Activated CD4-positive, alpha-beta T cell treated with anti-CD3 and anti-CD28 coated beads, Interleukin-2, amount 10 ng/mL, durations not matched to agents 24 days and 14 days (primary cell): ENCODE data around the gene RAPGEF1. TPM values are rescaled to one million over a fixed set of nuclear protein-coding genes. Genes with fewer than 3 reads are reported as not detected.

Source experiments
- DNase-seq: peaks from one replicate; pipeline ENCODE4 v3.0.0; 2022
- H3K27ac Mint-ChIP-seq: one replicate; pipeline ENCODE4 v1.8.0; 2022; ENCODE audit warnings: mild to moderate bottlenecking, mixed read lengths
- H3K27me3 Mint-ChIP-seq: one replicate; pipeline ENCODE4 v1.8.0; 2022; ENCODE audit warnings: mixed read lengths
- H3K36me3 Mint-ChIP-seq: one replicate; pipeline ENCODE4 v1.8.0; 2022; ENCODE audit warnings: low read depth, mild to moderate bottlenecking, mixed read lengths
- H3K4me1 Mint-ChIP-seq: one replicate; pipeline ENCODE4 v1.8.0; 2021; ENCODE audit warnings: mixed read lengths
- H3K4me3 Mint-ChIP-seq: one replicate; pipeline ENCODE4 v1.8.0; 2022; ENCODE audit warnings: mild to moderate bottlenecking, moderate library complexity, mixed read lengths
- H3K9me3 Mint-ChIP-seq: one replicate; pipeline ENCODE4 v1.8.0; 2021; ENCODE audit warnings: mixed read lengths
- intact Hi-C: fragments of 100-400 bp; cut with micrococcal nuclease; formaldehyde crosslinking; loops from one replicate; pipeline ENCODE4 v1.15.1; 2023
- total RNA-seq: library from RNA; stranded (reverse); gene quantifications from 2 replicates; pipeline ENCODE4 v1.2.3, GENCODE V29; 2022

Gene RAPGEF1
- total RNA-seq, 1 donor from 2014 or later = 153 TPM

DNA sequence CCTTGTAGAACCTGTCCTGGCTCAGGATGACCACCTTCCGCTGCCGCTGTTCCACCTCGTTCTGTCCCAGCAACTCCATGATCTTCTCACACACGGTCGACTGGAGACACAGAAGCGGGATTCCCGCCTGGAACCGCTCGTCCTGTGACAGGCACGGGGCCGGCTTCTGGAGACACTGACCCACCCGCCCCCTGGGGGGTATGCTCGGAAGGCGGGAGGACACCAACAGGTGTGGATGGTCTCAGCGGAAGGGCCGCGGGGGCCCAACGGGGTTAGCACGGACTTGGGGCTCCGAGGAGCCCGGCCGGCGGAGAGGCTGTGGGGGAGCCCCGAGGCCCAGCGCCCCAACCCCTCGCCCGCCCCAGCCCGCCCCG lies 209.3 kb downstream of the RAPGEF1 start:
- intact Hi-C loops = loop anchor here (2.0 kb wide), 1 partner anchor 26 kb away; no protein-coding TSS in a partner anchor

DNA sequence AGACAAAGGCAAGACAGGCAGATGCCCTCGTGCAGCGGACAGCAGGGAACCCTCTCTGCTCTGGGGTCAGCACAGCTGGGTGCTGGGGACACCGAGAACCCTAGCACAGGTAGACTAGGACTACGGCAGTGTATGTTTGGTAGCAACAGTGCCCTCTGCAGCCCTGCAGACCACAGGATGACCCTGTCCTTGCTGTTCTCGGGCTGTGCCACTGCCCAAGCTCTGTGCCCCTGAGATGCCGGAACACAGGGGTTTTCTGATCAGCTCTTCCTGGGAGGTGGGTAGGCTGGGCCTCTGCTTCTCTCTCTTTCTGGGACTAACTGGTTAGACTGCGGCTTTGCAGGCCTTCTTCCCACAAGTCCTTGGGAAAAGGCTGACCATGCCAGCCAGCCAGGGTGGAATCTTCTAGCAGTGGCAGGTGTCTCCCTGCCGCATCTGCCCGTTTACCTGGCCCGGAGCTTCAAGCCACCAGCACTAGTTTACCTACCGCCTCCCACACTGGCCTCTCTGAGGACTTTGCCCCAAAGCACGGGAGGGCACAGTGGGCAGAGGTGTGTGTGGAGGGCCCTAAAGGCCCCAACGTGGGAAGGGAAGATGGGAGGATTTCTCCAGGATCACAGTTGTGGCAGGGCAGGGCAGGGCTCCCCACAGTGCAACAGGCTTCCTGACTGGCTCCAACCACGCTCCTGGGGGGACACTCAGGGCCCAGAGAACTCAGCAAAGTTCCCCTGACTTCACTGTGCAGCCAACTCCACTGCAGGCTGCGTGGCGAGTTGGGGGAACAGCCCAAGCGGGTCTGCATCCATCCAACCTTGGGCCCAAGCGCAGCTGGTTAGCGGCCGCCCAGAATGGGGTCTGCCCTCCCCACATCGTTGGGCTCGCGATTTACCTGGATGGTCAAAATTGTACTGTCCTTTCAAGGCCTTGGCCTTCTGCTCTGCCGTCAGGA lies 210.0 kb downstream of the RAPGEF1 start:
- Mint-ChIP-seq H3K36me3 (peaks cover 21% of the 10 kb centered on the region), H3K9me3 (no peaks in the 10 kb centered on the region), H3K27ac (peak overlapping the region; percentile 79), H3K4me3 (peak overlapping the region; percentile 86), H3K27me3 (no peaks in the 10 kb centered on the region), H3K4me1 (peaks cover 14% of the 10 kb centered on the region)
- intact Hi-C loops = loop anchor here (2.0 kb wide), 1 partner anchor 25 kb away; no protein-coding TSS in a partner anchor
- no peak for DNase-seq

More for the DNA sequence above, 209.3 kb downstream of the RAPGEF1 start:
- H3K36me3 Mint-ChIP-seq = peaks cover 18% of the 10 kb centered on the region
- peak; percentile 71 for DNase-seq
- H3K27me3 Mint-ChIP-seq = no peaks in the 10 kb centered on the region
- H3K4me1 Mint-ChIP-seq = peaks cover 15% of the 10 kb centered on the region
- H3K9me3 Mint-ChIP-seq = no peaks in the 10 kb centered on the region
- peak overlapping the region; percentile 79 for H3K27ac Mint-ChIP-seq
- peak overlapping the region; percentile 86 for H3K4me3 Mint-ChIP-seq

DNA sequence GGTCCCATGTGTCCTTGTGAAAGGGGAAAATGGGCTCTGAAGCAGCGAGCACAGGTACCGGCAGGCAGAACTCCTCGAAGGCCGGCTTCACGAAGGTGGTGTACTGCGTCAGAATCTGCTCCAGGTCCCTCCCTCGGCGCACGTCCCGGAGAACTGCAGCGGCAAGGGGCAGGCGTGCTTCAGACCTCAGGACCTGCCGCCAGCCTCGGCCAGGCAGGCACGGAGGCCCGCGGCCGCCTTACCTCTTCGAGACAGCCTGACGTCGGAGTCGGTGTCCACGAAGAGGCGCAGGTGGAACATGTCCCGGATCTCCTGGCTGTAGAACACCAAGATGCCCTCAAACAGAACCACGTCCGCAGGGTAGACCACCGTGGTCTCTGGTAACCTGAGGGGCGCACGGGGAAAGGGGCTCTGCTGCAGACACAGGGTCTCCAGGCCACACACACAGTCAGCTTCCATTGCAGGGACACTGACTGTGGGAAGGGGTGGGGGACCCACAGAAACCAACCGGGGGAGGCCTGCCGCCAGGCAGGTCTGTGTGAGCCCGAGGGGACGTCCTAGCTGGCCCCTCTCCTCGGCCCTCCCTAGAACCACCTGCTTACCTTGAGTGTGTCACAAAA lies 210.9 kb downstream of the RAPGEF1 start:
- peak overlapping the region; percentile 86 for H3K4me3 Mint-ChIP-seq
- H3K4me1 Mint-ChIP-seq = peaks cover 9% of the 10 kb centered on the region
- H3K27ac Mint-ChIP-seq = no peak overlapping the region
- no peaks in the 10 kb centered on the region for H3K9me3 Mint-ChIP-seq
- H3K36me3 Mint-ChIP-seq = peaks cover 26% of the 10 kb centered on the region
- no peak for DNase-seq
- intact Hi-C loops = no loop called here
- no peaks in the 10 kb centered on the region for H3K27me3 Mint-ChIP-seq

DNA sequence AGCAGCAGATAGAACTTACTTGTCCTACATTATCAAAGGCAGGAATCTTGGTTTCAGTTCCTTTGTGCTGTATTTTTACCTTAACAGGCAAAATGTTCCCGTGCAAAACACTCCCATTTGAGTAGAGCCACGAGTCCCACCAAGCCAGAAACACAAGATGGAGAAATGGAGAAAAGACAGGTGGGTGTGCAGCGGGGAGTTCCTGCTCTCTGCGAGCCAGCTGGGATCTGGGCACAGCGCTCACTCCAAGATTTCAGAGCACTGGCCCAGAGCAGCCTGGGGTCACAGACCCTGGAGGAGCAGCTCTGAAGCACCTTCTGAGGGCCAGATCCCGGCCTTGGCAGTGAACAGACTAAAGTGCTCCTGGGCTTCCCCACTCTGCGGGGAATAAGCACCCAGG lies 211.7 kb downstream of the RAPGEF1 start:
- Mint-ChIP-seq H3K4me3 (peak overlapping the region; percentile 61), H3K36me3 (peaks cover 30% of the 10 kb centered on the region)
- intact Hi-C loops = no loop called here

More for the DNA sequence above, 211.7 kb downstream of the RAPGEF1 start:
- H3K4me1 Mint-ChIP-seq = peaks cover 9% of the 10 kb centered on the region
- H3K27me3 Mint-ChIP-seq = no peaks in the 10 kb centered on the region
- no peaks in the 10 kb centered on the region for H3K9me3 Mint-ChIP-seq
- peak overlapping the region; percentile 45 for H3K27ac Mint-ChIP-seq
- DNase-seq = no peak

Other genes with a start within 250 kb of the RAPGEF1 start
- gene POMT1, start 237.2 kb downstream of the RAPGEF1 start, total RNA-seq = 32.8 and 34.6 TPM in 2 replicates
- gene UCK1, start 208.8 kb downstream of the RAPGEF1 start, total RNA-seq = 25.2 and 27.9 TPM in 2 replicates
- gene PRRT1B, start 194.6 kb downstream of the RAPGEF1 start, total RNA-seq = not detected in 2 replicates